Measurements from ENCODE around the gene ST13.

The ST13 gene

DNA sequence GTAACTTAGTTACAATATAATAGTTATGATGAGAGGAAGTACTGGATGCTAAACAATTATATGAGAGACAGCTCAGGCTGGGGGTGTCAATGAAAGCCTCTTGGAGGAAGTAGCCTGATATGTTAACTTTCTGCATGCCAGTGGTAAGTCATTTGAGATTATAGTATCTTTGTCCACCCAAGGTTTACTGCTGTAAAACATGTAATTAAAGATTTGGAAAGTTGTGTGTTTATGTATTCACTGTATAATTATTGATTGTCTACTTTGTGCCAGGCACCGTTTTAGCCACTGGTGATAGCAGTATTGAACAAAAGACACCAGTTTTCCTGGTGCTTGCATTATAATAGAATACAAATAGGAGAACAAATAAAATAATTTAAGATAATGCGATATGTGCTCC lies 6.1 kb upstream of the ST13 start:
- no peak overlapping the region for H3K9ac ChIP-seq (ENCODE audit: low read length)
- no peaks in the 10 kb centered on the region for H3K9me3 ChIP-seq (ENCODE audit: insufficient read depth, low read length)
- H2AFZ ChIP-seq (ENCODE audit: low read depth, low read length, severe bottlenecking), result no peak overlapping the region
- TF ChIP-seq EZH2phosphoT487 (conservative IDR thresholded peaks at IDR 0.05; ENCODE audit: low read length) (no peak), CTCF (IDR thresholded peaks at IDR 0.05; ENCODE audit: insufficient read depth, low read length, poor library complexity, severe bottlenecking) (no peak)
- H3K27ac ChIP-seq (ENCODE audit: low read depth, low read length), result no peak overlapping the region
- H3K9me2 ChIP-seq (replicated peaks; ENCODE audit: insufficient read depth, low read length), result no peaks in the 10 kb centered on the region
- peaks cover 8% of the 10 kb centered on the region; the same call in 1 of the 2 replicates for H3F3A ChIP-seq (ENCODE audit: insufficient read depth)
- H3K4me2 ChIP-seq (ENCODE audit: low read depth, low read length, poor library complexity, severe bottlenecking), result no peak overlapping the region
- H3K79me2 ChIP-seq (ENCODE audit: insufficient read depth, low read length), result peaks cover 51% of the 10 kb centered on the region
- peaks cover 6% of the 10 kb centered on the region; the same call in 1 of the 2 replicates for H3K36me3 ChIP-seq (ENCODE audit: low read length)
- H4K20me1 ChIP-seq (ENCODE audit: low read depth, low read length), result no peaks in the 10 kb centered on the region
- H3K4me3 ChIP-seq (ENCODE audit: insufficient read depth, low read length, poor library complexity, severe bottlenecking), result no peak overlapping the region
- no peaks in the 10 kb centered on the region for H3K27me3 ChIP-seq (ENCODE audit: low read length)

DNA sequence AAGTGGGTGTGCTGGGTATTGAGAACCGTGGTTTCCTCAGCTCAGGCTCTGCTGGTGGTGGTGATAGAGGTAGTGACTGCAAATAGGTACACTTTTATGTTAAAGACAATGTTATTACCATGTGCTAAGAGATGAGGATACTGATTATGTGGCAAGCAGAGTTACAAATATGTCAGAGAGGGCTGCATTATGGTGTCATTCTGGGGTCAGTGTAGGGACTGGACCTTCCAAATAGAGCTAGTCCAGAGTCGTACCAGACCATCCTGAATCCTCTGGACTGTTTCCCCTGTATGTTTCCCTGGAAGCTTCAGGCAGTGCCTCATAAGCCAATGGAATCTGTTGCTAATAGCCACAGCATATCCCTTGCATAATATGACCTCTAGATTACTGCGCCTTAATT lies 5.6 kb upstream of the ST13 start, which contains the start of gene DNAJB7:
Gene DNAJB7 (minus strand): TSS at position 101 of the 400 bp plus-strand sequence. CDS start 119 bp downstream, outside the sequence.
- Histone ChIP-seq H4K20me1 (ENCODE audit: low read depth, low read length) (no peaks in the 10 kb centered on the region), H3K27me3 (ENCODE audit: low read length) (no peaks in the 10 kb centered on the region), H3K9me3 (ENCODE audit: insufficient read depth, low read length) (no peaks in the 10 kb centered on the region), H3K9ac (ENCODE audit: low read length) (no peak within 1 kb of the TSS), H2AFZ (ENCODE audit: low read depth, low read length, severe bottlenecking) (no peak within 1 kb of the TSS), H3K79me2 (ENCODE audit: insufficient read depth, low read length) (peaks cover 56% of the 10 kb centered on the region), H3K4me3 (ENCODE audit: insufficient read depth, low read length, poor library complexity, severe bottlenecking) (no peak within 1 kb of the TSS), H3K4me2 (ENCODE audit: low read depth, low read length, poor library complexity, severe bottlenecking) (no peak within 1 kb of the TSS), H3K36me3 (ENCODE audit: low read length) (peaks cover 6% of the 10 kb centered on the region; the same call in 1 of the 2 replicates), H3K27ac (ENCODE audit: low read depth, low read length) (no peak within 1 kb of the TSS), H3F3A (ENCODE audit: insufficient read depth) (peaks cover 8% of the 10 kb centered on the region; the same call in 1 of the 2 replicates), H3K9me2 (replicated peaks; ENCODE audit: insufficient read depth, low read length) (no peaks in the 10 kb centered on the region)
- no peak for TF ChIP-seq EZH2phosphoT487 (conservative IDR thresholded peaks at IDR 0.05; ENCODE audit: low read length)
- TF ChIP-seq CTCF (IDR thresholded peaks at IDR 0.05; ENCODE audit: insufficient read depth, low read length, poor library complexity, severe bottlenecking), result no peak

GRCh38 chr22:40857309-40857855 lies 943 bp upstream of the ST13 start:
- Histone ChIP-seq H3K9me3 (ENCODE audit: insufficient read depth, low read length) (no peaks in the 10 kb centered on the region), H3K79me2 (ENCODE audit: insufficient read depth, low read length) (peaks cover 88% of the 10 kb centered on the region), H3K9me2 (replicated peaks; ENCODE audit: insufficient read depth, low read length) (no peaks in the 10 kb centered on the region), H3K36me3 (ENCODE audit: low read length) (peaks cover 6% of the 10 kb centered on the region; the same call in 1 of the 2 replicates), H3K27ac (ENCODE audit: low read depth, low read length) (peak overlapping the region; percentile 89), H2AFZ (ENCODE audit: low read depth, low read length, severe bottlenecking) (peak overlapping the region; percentile 88), H3F3A (ENCODE audit: insufficient read depth) (peaks cover 21% of the 10 kb centered on the region), H4K20me1 (ENCODE audit: low read depth, low read length) (peaks cover 5% of the 10 kb centered on the region; the same call in 1 of the 2 replicates), H3K4me2 (ENCODE audit: low read depth, low read length, poor library complexity, severe bottlenecking) (peak overlapping the region; percentile 98), H3K4me3 (ENCODE audit: insufficient read depth, low read length, poor library complexity, severe bottlenecking) (peak overlapping the region; percentile 89), H3K27me3 (ENCODE audit: low read length) (no peaks in the 10 kb centered on the region), H3K9ac (ENCODE audit: low read length) (peak overlapping the region; percentile 77)
- TF ChIP-seq EZH2phosphoT487 (conservative IDR thresholded peaks at IDR 0.05; ENCODE audit: low read length) (no peak), CTCF (IDR thresholded peaks at IDR 0.05; ENCODE audit: insufficient read depth, low read length, poor library complexity, severe bottlenecking) (no peak)

Data from SU-DHL-6 (cell line).